Pancreas (tissue), 10 donors: Measurements from ENCODE around the gene LHX1. TPM values are rescaled to one million over a fixed set of nuclear protein-coding genes. Genes with fewer than 3 reads are reported as not detected.

Experiments
- ATAC-seq, 4 donors: fragments of 200-7000 bp; cut with Tn5 transposase; one replicate each; pipeline versions ENCODE4 v1.8.0 to v1.9.1; 2020; ENCODE audit warnings: mild to moderate bottlenecking in 4 of 4, moderate library complexity in 4 of 4
- DNase-seq, 6 donors: peaks; one replicate each; pipeline ENCODE4 v3.0.0-alpha.2; 2020
- FAIRE-seq: peaks from 2 replicates; lab custom pipeline; 2012; peaks lifted over from hg19 to GRCh38; lab: Jason Lieb, UNC
- H3K27ac ChIP-seq, 4 donors: fragments of 200-600 bp; sonication (generic); 1 replicate in 3 of 4; 2 replicates in 1 of 4; pipeline versions ENCODE4 v1.5.0 to v1.8.0; 2020
- H3K27me3 ChIP-seq, 4 donors: fragments of 200-600 bp; one replicate each; pipeline ENCODE4 v1.8.0; 2021
- H3K36me3 ChIP-seq, 3 donors: fragments of 200-600 bp; sonication (generic) in 1 of 3; one replicate each; pipeline versions ENCODE4 v1.5.0 to v1.8.0; 2020 to 2021
- H3K4me1 ChIP-seq, 3 donors: fragments of 200-600 bp; one replicate each; pipeline ENCODE4 v1.8.0; 2021
- H3K4me3 ChIP-seq, 4 donors: fragments of 200-600 bp; sonication (generic) in 2 of 4; one replicate each; pipeline versions ENCODE4 v1.5.0 to v1.8.0; 2020 to 2021
- H3K9me3 ChIP-seq, 4 donors: fragments of 200-600 bp; one replicate each; pipeline ENCODE4 v1.8.0; 2021
- WGBS, 2 donors: extraction: QIAGEN DNeasy Blood & Tissue Kit; methylation state at CpG; one replicate each; pipeline ENCODE4 v1.1.7; 2013; 5-methylcytosine and 5-hydroxymethylcytosine counted together
- intact Hi-C, 3 donors: fragments of 100-400 bp; cut with DNase I; formaldehyde crosslinking; loops; one replicate each; pipeline versions ENCODE4 v1.11.1 to v1.14.2; 2022
- polyA plus RNA-seq, 2 donors: library from polyadenylated mRNA; stranded (reverse); fragments of 200-250 nt; gene quantifications; one replicate each; pipeline ENCODE4 v1.2.3, GENCODE V29; 2013
- total RNA-seq, 6 donors: library from RNA; stranded (reverse); fragmentation: NEBNext Ultra II Directional in 4 of 6; extraction: Animal tissue kit (Norgen Biotek cat#: 25700) in 4 of 6; gene quantifications; one replicate each; pipeline versions ENCODE4 v1.2.1 to v1.2.4, GENCODE V29; 2021 to 2023
- TF ChIP-seq, protein P1 (sequence below), 4 donors: fragments of 200-600 bp; sonication (generic) in 3 of 4; IDR thresholded peaks; one replicate each; pipeline versions ENCODE4 v1.5.0 to v1.8.0; 2021; ENCODE audit warnings: antibody characterized with exemption in 4 of 4
- donor health status: healthy with polysubstance abuse.
- donor health status: DM: no; HTN: no; CAD: no; lungs with moderate emphysema.
- donor health status: DM: no; HTN: no; CAD: no.
- donor health status: control.
- donor health status: control.
- donor health status: Bipolar disorder and iron deficiency.
- donor health status: DM: yes; HTN: yes; CAD: no.
- donor health status: DM: no; HTN: no; CAD: no.
- donor health status: DM: no; HTN: no; CAD: no.
- donor health status: DM: yes; HTN: yes; CAD: no.

LHX1 gene
- total and polyA plus RNA-seq, 8 donors: 0.05 TPM; not detected in 7

DNA sequence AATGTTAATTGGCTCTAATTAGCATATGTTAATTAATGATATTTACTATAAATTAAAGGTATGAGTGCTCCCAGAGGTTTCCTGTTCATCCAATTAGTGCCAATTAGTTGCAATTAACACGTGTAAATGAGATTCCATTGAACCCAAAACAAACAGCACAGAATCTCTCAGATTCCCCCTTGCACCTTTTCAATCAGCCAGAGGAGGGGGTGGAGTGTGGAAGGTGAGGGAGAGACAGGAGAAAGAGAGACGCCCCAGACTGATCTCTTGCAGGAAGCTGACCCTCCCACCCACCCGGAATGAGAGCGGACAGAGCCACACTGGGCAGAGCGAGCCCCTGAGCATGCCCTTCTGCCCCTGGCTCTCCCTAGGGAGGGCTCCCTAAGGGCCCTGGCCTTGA, 24.1 kb upstream of the LHX1 start:
- FAIRE-seq: no peak
- H3K27ac ChIP-seq: no peak overlapping the region
- H3K4me1 ChIP-seq: no peaks in the 10 kb centered on the region
- H3K27me3 ChIP-seq: peaks cover 0 to 13% (median 0%) of the 10 kb centered on the region in 4 donors
- no peak for ATAC-seq
- no peak for DNase-seq
- no peak overlapping the region for H3K4me3 ChIP-seq
- H3K9me3 ChIP-seq: no peaks in the 10 kb centered on the region
- intact Hi-C loops: no loop called here
- WGBS, 2 donors: 22 to 38% methylated on average over 5 of the region's 5 CpGs
- no peaks in the 10 kb centered on the region for H3K36me3 ChIP-seq
- TF ChIP-seq, protein P1, sequence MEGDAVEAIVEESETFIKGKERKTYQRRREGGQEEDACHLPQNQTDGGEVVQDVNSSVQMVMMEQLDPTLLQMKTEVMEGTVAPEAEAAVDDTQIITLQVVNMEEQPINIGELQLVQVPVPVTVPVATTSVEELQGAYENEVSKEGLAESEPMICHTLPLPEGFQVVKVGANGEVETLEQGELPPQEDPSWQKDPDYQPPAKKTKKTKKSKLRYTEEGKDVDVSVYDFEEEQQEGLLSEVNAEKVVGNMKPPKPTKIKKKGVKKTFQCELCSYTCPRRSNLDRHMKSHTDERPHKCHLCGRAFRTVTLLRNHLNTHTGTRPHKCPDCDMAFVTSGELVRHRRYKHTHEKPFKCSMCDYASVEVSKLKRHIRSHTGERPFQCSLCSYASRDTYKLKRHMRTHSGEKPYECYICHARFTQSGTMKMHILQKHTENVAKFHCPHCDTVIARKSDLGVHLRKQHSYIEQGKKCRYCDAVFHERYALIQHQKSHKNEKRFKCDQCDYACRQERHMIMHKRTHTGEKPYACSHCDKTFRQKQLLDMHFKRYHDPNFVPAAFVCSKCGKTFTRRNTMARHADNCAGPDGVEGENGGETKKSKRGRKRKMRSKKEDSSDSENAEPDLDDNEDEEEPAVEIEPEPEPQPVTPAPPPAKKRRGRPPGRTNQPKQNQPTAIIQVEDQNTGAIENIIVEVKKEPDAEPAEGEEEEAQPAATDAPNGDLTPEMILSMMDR (IDR thresholded peaks at IDR 0.05): no peak

DNA sequence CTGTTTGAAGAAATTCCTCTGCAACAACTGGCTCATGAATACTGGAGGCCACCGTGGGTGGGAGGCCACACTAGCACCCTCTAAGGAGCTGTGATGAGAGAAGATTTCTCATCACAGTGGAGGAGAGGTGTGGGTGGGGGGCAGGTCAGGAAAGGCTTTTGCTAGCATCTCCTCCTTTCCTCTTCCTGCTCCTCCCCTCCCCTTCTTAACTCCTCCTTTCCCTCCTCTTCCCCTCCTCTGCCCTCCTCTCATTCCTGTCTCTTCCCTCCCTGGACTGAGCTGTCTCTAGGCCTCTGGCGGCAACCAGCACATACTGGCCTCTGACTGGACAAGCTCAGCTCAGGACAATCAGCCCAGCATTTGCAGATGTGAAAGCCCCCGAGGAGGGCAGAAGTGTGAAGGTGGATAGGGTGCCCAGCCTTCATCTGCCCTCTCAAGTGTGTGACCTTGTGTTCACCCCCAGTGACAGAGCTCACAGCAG, 19.0 kb upstream of the LHX1 start:
- WGBS, 2 donors: 40 to 44% methylated on average over 3 of the region's 3 CpGs
- intact Hi-C loops: no loop called here
- FAIRE-seq: no peak
- H3K4me1 ChIP-seq: no peaks in the 10 kb centered on the region
- no peaks in the 10 kb centered on the region for H3K27me3 ChIP-seq
- H3K9me3 ChIP-seq: no peaks in the 10 kb centered on the region
- TF ChIP-seq, protein P1 (IDR thresholded peaks at IDR 0.05): no peak
- H3K4me3 ChIP-seq: no peak overlapping the region
- DNase-seq: no peak
- H3K27ac ChIP-seq: no peak overlapping the region
- no peak for ATAC-seq
- H3K36me3 ChIP-seq: no peaks in the 10 kb centered on the region

DNA sequence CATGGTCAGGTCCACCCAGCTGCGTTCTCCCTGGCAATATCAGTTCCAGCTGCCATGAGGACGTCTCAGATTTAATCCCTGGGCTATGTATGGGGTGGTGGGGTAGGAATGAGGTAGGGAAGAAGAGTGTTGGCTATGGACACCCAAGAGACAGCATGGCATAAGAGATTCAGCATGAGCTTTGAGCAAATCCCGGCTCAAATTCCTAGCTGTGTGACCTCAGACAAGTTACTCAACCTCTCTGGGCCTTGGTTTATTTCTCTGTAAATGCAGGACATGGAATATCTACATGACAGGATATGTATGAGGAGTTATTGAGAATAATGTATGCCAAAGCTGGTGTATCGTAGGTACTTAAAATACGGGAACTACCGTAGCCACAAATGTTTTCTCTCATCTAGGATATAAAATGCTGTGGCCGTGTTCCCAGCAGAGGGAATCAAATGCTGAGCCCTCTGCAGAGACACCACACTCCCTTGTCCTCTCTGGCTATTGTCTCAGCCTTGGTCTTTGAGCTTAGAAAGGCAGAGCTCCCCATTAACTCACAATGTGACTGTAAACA, 17.8 kb upstream of the LHX1 start:
- no peaks in the 10 kb centered on the region for H3K27me3 ChIP-seq
- no peaks in the 10 kb centered on the region for H3K36me3 ChIP-seq
- FAIRE-seq: no peak
- WGBS, 2 donors: 73 to 79% methylated on average over 7 of the region's 7 CpGs
- TF ChIP-seq, protein P1 (IDR thresholded peaks at IDR 0.05): no peak
- H3K9me3 ChIP-seq: no peaks in the 10 kb centered on the region
- no peak overlapping the region for H3K27ac ChIP-seq
- no peak for ATAC-seq
- H3K4me1 ChIP-seq: no peaks in the 10 kb centered on the region
- intact Hi-C loops: no loop called here
- H3K4me3 ChIP-seq: no peak overlapping the region
- DNase-seq: no peak

DNA sequence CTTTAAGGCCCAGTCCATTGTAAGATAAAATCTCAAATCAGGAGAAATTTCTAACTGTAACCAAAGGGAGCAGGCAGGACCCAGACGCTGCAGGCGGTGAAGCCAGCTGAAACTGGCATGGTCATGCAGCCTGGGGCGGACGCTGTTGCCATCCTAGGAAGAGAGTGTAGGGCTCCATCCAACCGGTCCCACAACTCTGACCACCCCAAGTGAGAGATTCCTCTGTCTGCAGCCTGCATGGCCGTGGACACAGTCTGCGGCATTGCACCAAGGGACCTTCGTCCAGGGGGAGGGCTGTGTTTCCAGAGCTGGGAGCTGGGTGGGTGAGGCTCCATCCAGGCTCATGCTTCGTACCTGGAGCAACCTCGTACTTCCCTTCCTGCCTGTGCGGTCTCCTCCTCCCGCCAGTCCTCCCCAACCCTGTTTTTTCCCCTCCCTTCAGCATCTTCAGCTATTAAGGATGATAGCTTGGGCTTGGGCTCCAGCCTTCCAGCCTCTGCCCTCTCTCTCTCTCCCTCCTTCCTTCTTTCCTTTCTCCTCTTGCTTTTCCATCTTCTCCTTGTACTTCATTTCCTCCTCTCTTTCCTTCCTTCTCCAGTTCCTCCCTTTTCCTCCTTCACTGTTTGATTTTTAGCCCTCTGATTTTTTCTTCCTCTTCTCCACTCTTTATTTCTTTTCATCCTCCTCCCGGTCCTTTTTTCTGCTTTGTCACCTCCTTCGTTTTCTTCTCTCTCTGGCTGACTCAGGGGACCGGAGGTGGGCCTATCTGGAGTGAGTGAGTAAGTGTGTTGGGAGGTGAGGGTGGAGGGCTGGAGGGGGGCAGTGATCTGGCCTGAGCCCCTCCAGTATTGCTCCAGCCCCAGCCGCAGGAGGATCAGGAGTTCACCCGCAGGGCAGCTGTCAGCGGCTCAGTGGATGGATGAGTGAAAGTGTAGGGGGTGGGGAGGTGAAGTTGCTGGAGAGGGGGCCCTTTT, 17.0 kb upstream of the LHX1 start:
- Histone ChIP-seq H3K9me3 (no peaks in the 10 kb centered on the region), H3K27me3 (no peaks in the 10 kb centered on the region), H3K36me3 (no peaks in the 10 kb centered on the region), H3K4me3 (no peak overlapping the region), H3K27ac (no peak overlapping the region), H3K4me1 (no peaks in the 10 kb centered on the region)
- intact Hi-C loops: no loop called here
- TF ChIP-seq, protein P1 (IDR thresholded peaks at IDR 0.05): no peak
- ATAC-seq (no peak), DNase-seq (no peak), FAIRE-seq (no peak)
- 35 to 38% methylated on average over 18 of the region's 18 CpGs for WGBS, 2 donors
